GM23338 (cell line): ENCODE data around the gene EGFL7. TPM values are rescaled to one million over a fixed set of nuclear protein-coding genes. Genes with fewer than 3 reads are reported as not detected.

Source experiments
- ATAC-seq: fragments of 200-7000 bp; cut with Tn5 transposase; 3 replicates; pipeline ENCODE4 v1.9.1; 2020
- DNase-seq: peaks from one replicate; pipeline ENCODE4 v3.0.0-alpha.2; 2015; ENCODE audit warnings: low spot score
- H2AFZ ChIP-seq: fragments of 200-600 bp; sonication (generic); 2 replicates; pipeline ENCODE4 v1.8.0; 2016; ENCODE audit warnings: antibody characterized with exemption, mild to moderate bottlenecking, moderate library complexity
- H3F3A ChIP-seq: fragments of 200-600 bp; sonication (generic); replicated peaks from 2 replicates; pipeline ENCODE4 v1.8.0; 2017; ENCODE audit warnings: antibody characterized with exemption, mixed run types, low read depth
- H3K27ac ChIP-seq: fragments of 200-600 bp; sonication (generic); 2 replicates; pipeline ENCODE4 v1.6.1; 2016; ENCODE audit warnings: low read depth
- H3K27me3 ChIP-seq: fragments of 200-600 bp; sonication (generic); 2 replicates; pipeline ENCODE4 v1.8.0; 2016; ENCODE audit warnings: mild to moderate bottlenecking, mixed run types, moderate library complexity; ENCODE audit not compliant: insufficient read depth
- H3K36me3 ChIP-seq: fragments of 200-600 bp; sonication (generic); 2 replicates; pipeline ENCODE4 v1.8.0; 2016; ENCODE audit warnings: mild to moderate bottlenecking; ENCODE audit not compliant: insufficient read depth
- H3K4me1 ChIP-seq: fragments of 200-600 bp; sonication (generic); 2 replicates; pipeline ENCODE4 v1.8.0; 2016; ENCODE audit warnings: mild to moderate bottlenecking, moderate library complexity; ENCODE audit not compliant: insufficient read depth
- H3K4me2 ChIP-seq: fragments of 200-600 bp; sonication (generic); 2 replicates; pipeline ENCODE4 v1.7.1; 2017; ENCODE audit warnings: mixed run types
- H3K4me3 ChIP-seq: fragments of 200-600 bp; sonication (generic); 2 replicates; pipeline ENCODE4 v1.6.1; 2016; ENCODE audit warnings: mixed run types
- H3K79me2 ChIP-seq: fragments of 200-600 bp; sonication (generic); replicated peaks from 2 replicates; pipeline ENCODE4 v1.8.0; 2017; ENCODE audit warnings: mild to moderate bottlenecking; ENCODE audit not compliant: insufficient read depth
- H3K9me2 ChIP-seq: fragments of 200-600 bp; sonication (generic); 2 replicates; pipeline ENCODE4 v1.8.0; 2017; ENCODE audit not compliant: insufficient read depth
- H4K20me1 ChIP-seq: fragments of 200-600 bp; sonication (generic); replicated peaks from 2 replicates; pipeline ENCODE4 v1.8.0; 2017; ENCODE audit warnings: mild to moderate bottlenecking; ENCODE audit not compliant: insufficient read depth
- H3K27ac Mint-ChIP-seq: 2 replicates; pipeline ENCODE4 v1.8.0; 2020; ENCODE audit warnings: inconsistent platforms, mild to moderate bottlenecking, moderate library complexity, mixed read lengths
- H3K27me3 Mint-ChIP-seq: 3 replicates; pipeline ENCODE4 v1.8.0; 2022; ENCODE audit warnings: low read depth, mild to moderate bottlenecking, moderate library complexity, mixed read lengths, inconsistent platforms; ENCODE audit not compliant: insufficient read depth, poor library complexity
- H3K36me3 Mint-ChIP-seq: 3 replicates; pipeline ENCODE4 v1.8.0; 2021; ENCODE audit warnings: low read depth, mild to moderate bottlenecking, inconsistent platforms, moderate library complexity, mixed read lengths
- H3K4me1 Mint-ChIP-seq: 3 replicates; pipeline ENCODE4 v1.8.0; 2020; ENCODE audit warnings: mild to moderate bottlenecking, inconsistent platforms, mixed read lengths
- H3K4me3 Mint-ChIP-seq: 3 replicates; pipeline ENCODE4 v1.8.0; 2021; ENCODE audit warnings: moderate library complexity, mild to moderate bottlenecking, inconsistent platforms, mixed read lengths
- H3K9me3 Mint-ChIP-seq: 3 replicates; pipeline ENCODE4 v1.8.0; 2020; ENCODE audit warnings: moderate library complexity, mild to moderate bottlenecking, inconsistent platforms, mixed read lengths
- EZH2phosphoT487 ChIP-seq: fragments of 200-600 bp; sonication (generic); IDR thresholded peaks from one replicate; pipeline ENCODE4 v1.8.1; 2018; ENCODE audit warnings: antibody characterized with exemption; ENCODE audit not compliant: unreplicated experiment
- JUNB ChIP-seq: IDR thresholded peaks from one replicate; pipeline ENCODE4 v1.6.1; 2016; ENCODE audit warnings: antibody characterized with exemption; ENCODE audit not compliant: unreplicated experiment
- NANOG ChIP-seq: IDR thresholded peaks from 2 replicates; pipeline ENCODE4 v1.6.1; 2016; ENCODE audit warnings: antibody characterized with exemption, borderline replicate concordance
- ZNF114 ChIP-seq: fragments of 250-450 bp; sonication (Bioruptor Pico); IDR thresholded peaks from 2 replicates; pipeline ENCODE4 v1.5.0; 2020; ENCODE audit warnings: mild to moderate bottlenecking, moderate library complexity
- ZNF331 ChIP-seq: fragments of 250-450 bp; sonication (Bioruptor Pico); IDR thresholded peaks from 2 replicates; pipeline ENCODE4 v1.5.0; 2020; ENCODE audit warnings: low read depth, mild to moderate bottlenecking, moderate library complexity
- ZNF462 ChIP-seq: fragments of 250-450 bp; sonication (Bioruptor Pico); IDR thresholded peaks from 2 replicates; pipeline ENCODE4 v1.5.0; 2020; ENCODE audit warnings: mild to moderate bottlenecking, moderate library complexity
- polyA plus RNA-seq: library from polyadenylated mRNA; unstranded; fragments of >200 nt; fragmentation: Nextera tagmentation; extraction: Ambion mirVana; gene quantifications from 2 replicates; pipeline ENCODE4 v1.2.1, GENCODE V29; 2016
- total RNA-seq: library from RNA; depleted of rRNA; stranded (reverse); fragments of >200 nt; shearing (Covaris generic); gene quantifications from 2 replicates; pipeline ENCODE4 v1.2.3, GENCODE V29; 2014

EGFL7 gene
- total and polyA plus RNA-seq, 2 experiments from 2014 or later, result 44.4 to 60.8 TPM

DNA sequence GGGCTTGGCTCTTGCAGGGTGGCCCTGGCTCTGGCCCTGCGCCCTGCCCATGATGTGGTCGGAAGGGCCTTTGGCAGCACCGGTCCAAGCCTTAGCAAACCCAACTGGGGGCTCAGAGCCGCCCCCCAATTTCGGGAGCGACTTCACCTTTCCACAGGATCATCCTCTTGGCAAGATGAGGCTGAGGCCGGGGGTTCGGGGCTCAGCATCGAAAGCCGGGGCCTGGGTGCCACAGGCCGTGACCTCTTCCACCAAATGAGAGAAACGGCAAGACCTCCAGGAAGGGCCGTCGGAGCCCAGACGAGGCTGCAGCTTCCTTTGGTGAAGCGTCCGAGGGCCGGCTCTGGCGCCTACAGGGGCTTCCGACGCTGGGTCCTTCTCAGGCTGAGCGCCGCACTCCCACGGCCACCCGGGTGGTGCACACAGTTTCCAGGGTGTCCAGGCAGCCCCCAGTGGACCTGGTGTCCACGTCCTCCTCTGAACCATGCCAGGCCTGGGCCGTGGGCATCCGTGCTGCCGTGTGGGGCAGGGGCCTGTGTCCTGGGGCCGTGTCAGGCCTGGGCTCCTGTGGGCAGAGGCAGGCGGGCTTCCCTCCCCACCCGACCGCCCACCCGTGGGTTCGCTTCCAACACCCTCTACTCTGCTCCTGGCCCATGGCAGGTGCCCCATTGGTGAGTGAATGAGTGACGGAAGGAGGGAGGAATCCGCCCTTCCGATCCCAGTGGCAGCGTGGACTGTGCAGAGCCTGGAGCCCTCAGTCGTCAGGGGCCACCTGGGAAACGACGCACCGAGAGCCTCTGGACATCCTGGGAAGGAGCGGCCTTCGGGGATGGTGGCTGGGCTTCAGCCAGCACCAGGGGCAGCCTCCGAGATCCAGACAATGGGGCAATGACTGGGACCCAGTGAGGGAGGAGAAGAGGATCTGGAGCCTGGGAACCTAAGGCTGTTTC is 29.7 kb downstream of the EGFL7 start:
- Mint-ChIP-seq H3K27me3 (peaks cover 18% of the 10 kb centered on the region), H3K4me3 (no peak overlapping the region; the same call in 2 of the 3 replicates), H3K36me3 (no peaks in the 10 kb centered on the region), H3K27ac (no peak overlapping the region), H3K4me1 (peaks cover 12% of the 10 kb centered on the region), H3K9me3 (no peaks in the 10 kb centered on the region)
- no peak overlapping the region for H3K4me2 ChIP-seq
- ATAC-seq, result no peak
- no peaks in the 10 kb centered on the region; the same call in 1 of the 2 replicates for H3K4me1 ChIP-seq
- no peak for TF ChIP-seq ZNF114 (CRISPR knock-in tag)
- no peaks in the 10 kb centered on the region for H3K79me2 ChIP-seq
- H3K4me3 ChIP-seq, result no peak overlapping the region
- 0 out of 2 replicates have a peak, but pooled peaks cover 3% of the 10 kb centered on the region for H3F3A ChIP-seq
- no peak overlapping the region for H3K27ac ChIP-seq
- no peaks in the 10 kb centered on the region for H4K20me1 ChIP-seq
- no peak for DNase-seq
- H3K36me3 ChIP-seq, result no peaks in the 10 kb centered on the region
- no peak overlapping the region for H2AFZ ChIP-seq
- no peaks in the 10 kb centered on the region for H3K27me3 ChIP-seq
- no peaks in the 10 kb centered on the region for H3K9me2 ChIP-seq

DNA sequence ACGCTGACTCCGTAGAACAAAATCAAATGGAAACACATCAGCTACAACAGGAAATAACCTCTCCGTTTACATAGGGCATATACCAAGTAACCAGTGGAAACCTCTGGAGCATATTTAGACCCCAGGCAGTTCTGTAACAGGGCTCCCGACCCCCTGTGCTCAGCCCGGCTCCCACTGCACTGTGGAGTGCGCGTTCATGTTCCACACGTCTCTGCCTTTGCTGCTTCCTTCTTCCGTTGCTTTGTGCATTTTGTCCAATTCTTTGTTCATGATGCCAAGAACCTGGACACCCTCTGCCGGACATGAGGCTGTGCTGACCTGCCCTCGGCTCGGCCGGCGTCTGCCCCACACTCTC is 30.4 kb downstream of the EGFL7 start:
- no peaks in the 10 kb centered on the region for H3K36me3 Mint-ChIP-seq
- TF ChIP-seq EZH2phosphoT487, result no peak
- no peak for TF ChIP-seq ZNF462 (CRISPR knock-in tag)
- no peak for TF ChIP-seq NANOG
- TF ChIP-seq ZNF114 (CRISPR knock-in tag), result no peak
- no peak for TF ChIP-seq JUNB
- no peak for TF ChIP-seq ZNF331
- H3K27ac Mint-ChIP-seq, result no peak overlapping the region
- H3K4me3 Mint-ChIP-seq, result no peak overlapping the region; the same call in 2 of the 3 replicates
- H3K4me3 ChIP-seq, result no peak overlapping the region
- no peaks in the 10 kb centered on the region for H3K79me2 ChIP-seq
- H3K4me2 ChIP-seq, result no peak overlapping the region
- H3K9me3 Mint-ChIP-seq, result no peaks in the 10 kb centered on the region
- peaks cover 12% of the 10 kb centered on the region for H3K4me1 Mint-ChIP-seq
- no peak for DNase-seq
- H3K9me2 ChIP-seq, result no peaks in the 10 kb centered on the region
- no peak overlapping the region for H3K27ac ChIP-seq
- H2AFZ ChIP-seq, result no peak overlapping the region
- no peaks in the 10 kb centered on the region for H4K20me1 ChIP-seq
- H3K36me3 ChIP-seq, result no peaks in the 10 kb centered on the region
- no peaks in the 10 kb centered on the region; the same call in 1 of the 2 replicates for H3K4me1 ChIP-seq
- peaks cover 18% of the 10 kb centered on the region for H3K27me3 Mint-ChIP-seq
- H3K27me3 ChIP-seq, result no peaks in the 10 kb centered on the region
- H3F3A ChIP-seq, result 0 out of 2 replicates have a peak, but pooled peaks cover 3% of the 10 kb centered on the region
- no peak for ATAC-seq
